GM10266 (cell line): ENCODE data around the gene CD302.
A peak's percentile ranks its signal among the peaks of the same experiment; 100 is the strongest.
"Not testable (repeated sequence)": the region's sequence is repeated elsewhere in the genome, so short reads cannot be mapped to it uniquely, and the experiment has no call there.

Source experiments
- DNase-seq: peaks from one replicate; pipeline ENCODE4 v3.0.0; 2012; ENCODE audit errors: extremely low spot score
- TF ChIP-seq, protein P1 (sequence below): IDR thresholded peaks from 2 replicates; pipeline ENCODE4 v1.5.1; 2012; ENCODE audit warnings: mild to moderate bottlenecking, low read depth; ENCODE audit not compliant: control insufficient read depth, insufficient read depth; ENCODE audit errors: missing control alignments

CD302 gene, protein sequence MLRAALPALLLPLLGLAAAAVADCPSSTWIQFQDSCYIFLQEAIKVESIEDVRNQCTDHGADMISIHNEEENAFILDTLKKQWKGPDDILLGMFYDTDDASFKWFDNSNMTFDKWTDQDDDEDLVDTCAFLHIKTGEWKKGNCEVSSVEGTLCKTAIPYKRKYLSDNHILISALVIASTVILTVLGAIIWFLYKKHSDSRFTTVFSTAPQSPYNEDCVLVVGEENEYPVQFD

DNA sequence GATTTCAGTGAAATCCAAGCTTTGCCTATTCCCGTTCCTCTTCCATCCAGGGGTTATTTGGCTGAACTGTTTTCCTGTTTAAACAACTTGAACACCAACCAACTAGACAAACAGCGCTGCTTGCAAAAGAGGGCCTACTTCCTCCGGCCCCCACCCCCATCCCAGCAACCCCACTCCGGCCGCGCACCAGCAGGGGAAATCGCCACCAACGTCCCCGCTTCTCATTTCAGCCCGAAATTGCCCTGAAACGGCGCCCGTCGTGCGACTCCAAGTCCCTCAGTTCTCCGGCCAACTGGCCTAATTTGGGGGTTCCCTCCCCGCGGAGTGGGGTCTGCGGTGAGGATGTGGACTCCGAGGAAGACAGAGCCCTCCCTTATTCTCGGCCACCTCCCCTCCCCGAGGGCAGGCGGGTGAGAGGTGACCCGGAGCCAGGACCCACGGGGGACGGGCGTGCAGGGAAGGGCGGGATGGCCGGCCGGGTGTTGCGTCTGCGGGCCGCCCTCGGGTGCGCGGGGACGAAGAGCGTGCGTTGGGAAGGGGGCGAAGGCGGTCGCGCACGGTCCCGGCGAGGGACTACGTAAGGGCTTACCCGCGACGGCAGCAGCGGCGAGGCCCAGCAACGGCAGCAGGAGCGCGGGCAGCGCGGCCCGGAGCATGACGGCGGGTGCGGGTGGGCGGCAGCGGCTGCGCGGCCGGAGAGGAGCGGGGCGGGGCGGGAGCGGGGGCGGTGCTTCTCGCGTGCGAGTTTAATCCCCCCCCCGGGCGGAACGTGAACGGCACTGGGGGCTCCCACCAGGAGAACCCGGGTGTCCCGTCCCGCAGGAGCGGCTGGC is at the start of gene CD302:
Gene CD302 (minus strand): TSS at position 666 of the 833 bp plus-strand sequence. CDS start 10 bp downstream, at position 656.
- DNase-seq = peak; percentile 70

DNA sequence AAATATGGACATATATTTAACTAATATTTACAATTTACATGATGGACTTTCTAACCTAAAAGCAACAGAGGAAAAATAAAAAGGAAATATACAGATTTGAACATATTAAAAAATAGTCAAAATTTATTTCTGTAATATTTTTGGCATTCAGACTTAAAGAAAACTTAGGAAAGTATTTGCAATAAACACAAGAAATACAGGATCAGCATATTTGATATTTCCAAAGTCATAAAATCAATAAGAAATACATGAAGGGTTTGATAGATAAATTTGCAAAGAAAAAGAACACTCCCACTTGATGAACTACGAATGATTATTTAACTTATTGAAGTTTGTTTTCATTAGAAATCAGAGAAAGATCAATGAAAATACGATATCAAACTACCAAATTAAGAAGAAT is 48.6 kb upstream of the CD302 start:
- DNase-seq = no peak

More for the DNA sequence above, at the start of gene CD302:
- TF ChIP-seq, protein P1, sequence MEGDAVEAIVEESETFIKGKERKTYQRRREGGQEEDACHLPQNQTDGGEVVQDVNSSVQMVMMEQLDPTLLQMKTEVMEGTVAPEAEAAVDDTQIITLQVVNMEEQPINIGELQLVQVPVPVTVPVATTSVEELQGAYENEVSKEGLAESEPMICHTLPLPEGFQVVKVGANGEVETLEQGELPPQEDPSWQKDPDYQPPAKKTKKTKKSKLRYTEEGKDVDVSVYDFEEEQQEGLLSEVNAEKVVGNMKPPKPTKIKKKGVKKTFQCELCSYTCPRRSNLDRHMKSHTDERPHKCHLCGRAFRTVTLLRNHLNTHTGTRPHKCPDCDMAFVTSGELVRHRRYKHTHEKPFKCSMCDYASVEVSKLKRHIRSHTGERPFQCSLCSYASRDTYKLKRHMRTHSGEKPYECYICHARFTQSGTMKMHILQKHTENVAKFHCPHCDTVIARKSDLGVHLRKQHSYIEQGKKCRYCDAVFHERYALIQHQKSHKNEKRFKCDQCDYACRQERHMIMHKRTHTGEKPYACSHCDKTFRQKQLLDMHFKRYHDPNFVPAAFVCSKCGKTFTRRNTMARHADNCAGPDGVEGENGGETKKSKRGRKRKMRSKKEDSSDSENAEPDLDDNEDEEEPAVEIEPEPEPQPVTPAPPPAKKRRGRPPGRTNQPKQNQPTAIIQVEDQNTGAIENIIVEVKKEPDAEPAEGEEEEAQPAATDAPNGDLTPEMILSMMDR = no peak

DNA sequence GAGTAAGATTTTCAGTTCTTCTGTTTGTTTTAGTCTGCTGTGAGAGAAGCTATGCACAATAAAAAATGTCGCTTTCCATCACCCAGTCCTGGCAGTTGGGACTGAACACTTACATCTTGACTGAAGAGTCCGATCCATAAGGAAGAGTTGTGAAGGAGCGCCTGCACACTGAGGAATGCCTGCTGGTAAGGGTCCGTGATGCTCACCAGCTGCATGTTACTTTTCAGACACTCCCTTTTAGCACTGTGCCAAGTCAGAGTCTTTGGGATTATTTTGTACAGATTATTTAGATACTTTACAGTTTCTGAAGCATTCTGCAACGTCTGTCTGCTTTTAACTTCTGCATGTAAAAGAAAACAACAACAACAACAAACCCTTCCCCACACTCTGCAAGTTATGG is 42.6 kb upstream of the CD302 start:
- no peak for DNase-seq
- TF ChIP-seq, protein P1 = no peak

More for the DNA sequence above, 48.6 kb upstream of the CD302 start:
- TF ChIP-seq, protein P1 = no peak

DNA sequence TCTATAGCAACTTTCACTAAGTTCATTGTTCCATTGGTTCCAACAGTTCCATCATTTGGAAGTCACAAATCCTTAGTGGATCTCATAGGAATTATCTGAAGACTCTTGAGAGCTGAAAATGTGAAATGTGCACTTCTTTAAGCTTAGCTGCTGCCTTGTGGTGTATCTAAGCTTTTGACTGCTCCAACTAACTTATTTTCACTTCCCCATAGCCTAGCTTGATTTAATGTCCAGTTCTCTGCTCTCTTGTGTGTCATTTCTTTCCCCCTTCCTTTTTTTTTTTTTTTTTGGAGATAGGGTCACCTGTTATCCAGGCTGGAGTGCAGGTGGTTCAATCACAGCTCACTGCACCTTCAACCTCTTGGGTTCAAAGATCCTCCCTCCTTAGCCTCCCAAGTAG is 34.9 kb upstream of the CD302 start:
- TF ChIP-seq, protein P1 = no peak
- DNase-seq = no peak

DNA sequence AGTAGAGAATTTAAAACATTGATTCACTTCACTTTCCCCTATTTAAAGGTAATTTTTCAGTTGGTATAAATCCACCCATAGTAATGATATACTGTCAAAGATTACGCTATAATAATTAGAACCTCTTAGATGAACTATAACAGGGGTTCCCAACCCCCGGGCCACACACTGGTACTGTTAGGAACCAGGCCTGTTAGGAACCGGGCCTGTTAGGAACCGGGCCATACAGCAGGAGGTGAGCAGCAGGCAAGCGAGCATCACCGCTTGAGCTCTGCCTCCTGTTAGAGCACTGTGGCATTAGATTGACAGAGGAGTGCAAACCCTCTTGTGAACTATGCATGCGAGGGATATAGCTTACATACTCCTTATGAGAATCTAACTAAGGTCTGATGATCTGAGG is 34.0 kb upstream of the CD302 start:
- TF ChIP-seq, protein P1 = no peak
- DNase-seq = no peak

DNA sequence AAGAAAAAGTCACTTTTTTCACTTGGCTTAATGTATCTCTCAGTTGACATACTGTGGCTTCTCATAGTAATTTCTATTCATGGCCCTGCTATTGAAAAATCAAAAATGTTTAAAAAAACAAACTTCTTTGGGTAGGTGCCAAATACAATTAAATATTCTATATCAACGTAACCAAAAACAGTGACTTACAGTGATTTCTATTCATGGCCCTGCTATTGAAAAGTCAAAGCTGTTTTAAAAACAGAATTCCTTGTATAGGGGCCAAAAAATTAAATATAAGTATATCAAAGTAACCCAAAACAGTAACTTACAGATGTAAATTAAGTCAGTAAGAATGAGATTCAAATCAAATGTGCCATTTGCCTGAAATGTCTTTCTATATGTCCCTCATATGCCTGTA is 31.4 kb upstream of the CD302 start:
- no peak for DNase-seq
- TF ChIP-seq, protein P1 = no peak

DNA sequence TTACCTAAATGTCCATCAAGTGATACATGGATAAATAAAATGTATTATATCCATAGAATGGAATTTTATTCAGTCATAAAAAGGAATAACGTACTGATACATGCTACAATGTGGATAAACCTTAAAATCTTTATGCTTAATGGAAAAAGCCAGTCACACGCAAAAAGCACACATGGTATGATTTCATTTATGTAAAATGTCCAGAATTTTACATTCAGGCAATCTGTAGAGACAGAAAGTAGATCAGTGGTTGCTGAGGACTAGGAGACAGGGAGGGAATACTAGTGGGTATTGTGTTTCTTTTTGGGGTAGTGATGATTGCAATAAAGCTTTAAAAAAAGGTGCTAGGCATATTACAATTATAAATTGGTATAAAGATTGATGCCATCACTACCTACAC is 30.7 kb upstream of the CD302 start:
- TF ChIP-seq, protein P1 = no peak
- DNase-seq = no peak

DNA sequence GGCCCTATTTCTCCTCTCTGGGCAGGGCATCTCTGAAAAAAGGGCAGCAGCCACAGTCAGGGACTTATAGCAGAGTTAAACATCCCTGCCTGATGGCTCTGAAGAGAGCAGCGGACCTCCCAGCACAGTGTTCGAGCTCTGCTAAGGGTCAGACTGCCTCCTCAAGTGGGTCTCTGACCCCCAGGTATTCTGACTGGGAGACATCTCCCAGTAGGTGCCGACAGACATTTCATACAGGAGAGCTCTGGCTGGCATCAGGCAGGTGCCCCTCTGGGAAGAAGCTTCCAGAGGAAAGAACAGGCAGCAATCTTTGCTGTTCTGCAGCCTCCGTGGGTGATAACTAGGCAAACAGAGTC is 24.4 kb upstream of the CD302 start:
- not testable (repeated sequence) for DNase-seq

DNA sequence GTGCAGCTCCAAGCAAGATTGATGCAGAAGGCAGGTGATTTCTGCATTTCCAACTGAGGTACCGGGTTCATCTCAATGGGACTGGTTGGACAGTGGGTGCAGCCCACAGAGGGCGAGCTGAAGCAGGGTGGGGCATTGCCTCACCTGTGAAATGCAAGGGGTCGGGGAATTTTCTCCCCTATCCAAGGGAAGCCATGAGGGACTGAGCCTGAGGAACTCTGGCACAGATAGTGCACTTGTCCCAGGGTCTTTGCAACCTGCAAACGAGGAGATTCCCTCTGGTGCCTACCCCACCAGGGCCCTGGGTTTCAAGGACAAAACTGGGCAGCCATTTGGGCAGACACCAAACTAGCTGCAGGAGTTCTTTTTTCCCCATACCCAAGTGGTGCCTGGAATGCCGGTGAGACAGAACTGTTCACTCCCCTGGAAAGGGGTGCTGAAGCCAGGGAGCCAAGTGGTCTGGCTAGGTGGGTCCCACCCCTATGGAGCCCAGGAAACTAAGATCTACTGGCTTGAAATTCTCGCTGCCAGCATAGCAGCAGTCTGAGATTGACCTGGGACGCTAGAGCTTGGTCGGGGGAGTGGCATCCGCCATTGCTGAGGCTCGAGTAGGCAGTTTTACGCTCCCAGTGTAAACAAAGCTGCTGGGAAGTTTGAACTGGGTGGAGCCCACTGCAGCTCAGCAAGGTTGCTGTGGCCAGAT is 23.9 kb upstream of the CD302 start:
- DNase-seq = not testable (repeated sequence)
